ENCODE measurements around the gene SORD.
A peak's percentile ranks its signal among the peaks of the same experiment; 100 is the strongest.
"Not testable (repeated sequence)": the region's sequence is repeated elsewhere in the genome, so short reads cannot be mapped to it uniquely, and the experiment has no call there.

The SORD gene

DNA sequence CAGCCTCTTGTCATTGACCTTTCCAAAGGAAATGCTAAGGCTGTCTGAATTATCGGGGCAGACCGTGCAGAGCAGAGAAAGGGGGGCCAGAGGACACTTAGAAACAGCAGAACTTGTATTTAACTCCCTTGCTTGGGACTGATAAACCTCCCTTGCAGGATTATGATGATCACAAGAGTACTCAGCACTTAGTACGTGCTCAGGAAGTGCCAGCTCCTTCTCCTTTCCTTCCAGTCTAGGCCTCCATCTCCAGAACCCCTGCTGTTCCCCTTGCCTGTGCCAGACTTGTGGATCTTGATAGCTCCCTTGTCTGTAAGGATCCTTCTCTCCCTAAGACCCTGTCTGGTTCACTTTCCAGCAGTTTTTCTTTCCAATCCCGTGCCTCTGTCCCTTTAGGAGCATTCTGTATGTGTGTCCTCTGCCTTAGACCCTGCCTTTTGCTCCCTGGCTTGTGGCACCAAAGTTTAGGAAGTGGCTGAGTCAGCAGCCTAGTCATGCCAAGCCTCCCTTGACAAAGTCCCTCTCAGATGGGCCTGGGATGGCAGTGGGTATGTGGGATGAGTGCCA, 747 bp downstream of the SORD start:
- no peak for TF ChIP-seq EZH2phosphoT487 (IDR thresholded peaks at IDR 0.05; ENCODE audit: low read depth)
- TF ChIP-seq, protein P1, sequence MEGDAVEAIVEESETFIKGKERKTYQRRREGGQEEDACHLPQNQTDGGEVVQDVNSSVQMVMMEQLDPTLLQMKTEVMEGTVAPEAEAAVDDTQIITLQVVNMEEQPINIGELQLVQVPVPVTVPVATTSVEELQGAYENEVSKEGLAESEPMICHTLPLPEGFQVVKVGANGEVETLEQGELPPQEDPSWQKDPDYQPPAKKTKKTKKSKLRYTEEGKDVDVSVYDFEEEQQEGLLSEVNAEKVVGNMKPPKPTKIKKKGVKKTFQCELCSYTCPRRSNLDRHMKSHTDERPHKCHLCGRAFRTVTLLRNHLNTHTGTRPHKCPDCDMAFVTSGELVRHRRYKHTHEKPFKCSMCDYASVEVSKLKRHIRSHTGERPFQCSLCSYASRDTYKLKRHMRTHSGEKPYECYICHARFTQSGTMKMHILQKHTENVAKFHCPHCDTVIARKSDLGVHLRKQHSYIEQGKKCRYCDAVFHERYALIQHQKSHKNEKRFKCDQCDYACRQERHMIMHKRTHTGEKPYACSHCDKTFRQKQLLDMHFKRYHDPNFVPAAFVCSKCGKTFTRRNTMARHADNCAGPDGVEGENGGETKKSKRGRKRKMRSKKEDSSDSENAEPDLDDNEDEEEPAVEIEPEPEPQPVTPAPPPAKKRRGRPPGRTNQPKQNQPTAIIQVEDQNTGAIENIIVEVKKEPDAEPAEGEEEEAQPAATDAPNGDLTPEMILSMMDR (IDR thresholded peaks at IDR 0.05; ENCODE audit: low read depth, low read length), result no peak
- H3K79me2 ChIP-seq (ENCODE audit: low read length), result peaks cover 49% of the 10 kb centered on the region
- no peaks in the 10 kb centered on the region for H4K20me1 ChIP-seq (ENCODE audit: insufficient read depth, low read length)
- H3K9me3 ChIP-seq (ENCODE audit: insufficient read depth, low read length), result no peaks in the 10 kb centered on the region
- H3K27ac ChIP-seq (ENCODE audit: low read length), result peak overlapping the region; percentile 42; the same call in 1 of the 2 replicates
- peak overlapping the region; percentile 99 for H3K4me2 ChIP-seq (ENCODE audit: low read length)
- H3K36me3 ChIP-seq (replicated peaks; ENCODE audit: low read depth, low read length), result peaks cover 8% of the 10 kb centered on the region
- H3K4me3 ChIP-seq (ENCODE audit: low read length), result peak overlapping the region; percentile 97
- H3K4me1 ChIP-seq (ENCODE audit: low read length), result peaks cover 9% of the 10 kb centered on the region
- 0 out of 2 replicates have a peak, but pooled peaks cover 4% of the 10 kb centered on the region for H3K27me3 ChIP-seq (ENCODE audit: low read depth, low read length)
- peak overlapping the region; percentile 93; the same call in 1 of the 2 replicates for H2AFZ ChIP-seq (ENCODE audit: low read depth, low read length)
- peak overlapping the region; percentile 95 for H3K9ac ChIP-seq (ENCODE audit: low read length)

DNA sequence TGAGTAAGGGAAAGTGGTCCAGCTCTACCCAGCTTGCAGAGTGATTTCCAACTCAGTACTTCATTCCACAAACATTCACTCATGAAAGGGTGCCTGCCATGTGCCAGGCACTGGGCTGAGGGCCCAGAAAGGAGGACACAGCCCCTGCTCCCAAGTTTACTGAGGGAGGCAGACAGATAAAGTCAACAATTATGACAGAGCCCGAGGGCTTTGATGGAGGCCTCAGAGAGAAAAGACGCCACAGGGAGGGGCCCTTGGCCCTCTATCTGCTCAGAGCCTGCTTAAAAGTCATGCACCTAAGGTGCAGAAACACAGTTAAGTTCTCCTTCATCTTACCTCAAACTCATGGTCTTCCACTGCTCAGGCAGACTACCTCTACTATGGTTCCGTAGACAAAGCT, 1.7 kb downstream of the SORD start:
- H3K9me3 ChIP-seq (ENCODE audit: insufficient read depth, low read length); H4K20me1 ChIP-seq (ENCODE audit: insufficient read depth, low read length); H3K27me3 ChIP-seq (ENCODE audit: low read depth, low read length); H3K4me3 ChIP-seq (ENCODE audit: low read length); H2AFZ ChIP-seq (ENCODE audit: low read depth, low read length); H3K4me1 ChIP-seq (ENCODE audit: low read length); H3K9ac ChIP-seq (ENCODE audit: low read length); H3K27ac ChIP-seq (ENCODE audit: low read length); H3K4me2 ChIP-seq (ENCODE audit: low read length): not testable (repeated sequence)
- Histone ChIP-seq H3K36me3 (replicated peaks; ENCODE audit: low read depth, low read length) (peaks cover 17% of the 10 kb centered on the region), H3K79me2 (ENCODE audit: low read length) (peaks cover 58% of the 10 kb centered on the region)

- not testable (repeated sequence) for H4K20me1 ChIP-seq (ENCODE audit: insufficient read depth, low read length); H3K4me2 ChIP-seq (ENCODE audit: low read length); H3K4me3 ChIP-seq (ENCODE audit: low read length); H3K9me3 ChIP-seq (ENCODE audit: insufficient read depth, low read length); H3K27me3 ChIP-seq (ENCODE audit: low read depth, low read length); H3K9ac ChIP-seq (ENCODE audit: low read length); H3K27ac ChIP-seq (ENCODE audit: low read length); H3K4me1 ChIP-seq (ENCODE audit: low read length); H2AFZ ChIP-seq (ENCODE audit: low read depth, low read length)
- Histone ChIP-seq H3K36me3 (replicated peaks; ENCODE audit: low read depth, low read length) (peaks cover 27% of the 10 kb centered on the region), H3K79me2 (ENCODE audit: low read length) (peaks cover 63% of the 10 kb centered on the region)
These were observed 2.6 kb downstream of the SORD start for GRCh38 chr15:45025627-45026026.

DNA sequence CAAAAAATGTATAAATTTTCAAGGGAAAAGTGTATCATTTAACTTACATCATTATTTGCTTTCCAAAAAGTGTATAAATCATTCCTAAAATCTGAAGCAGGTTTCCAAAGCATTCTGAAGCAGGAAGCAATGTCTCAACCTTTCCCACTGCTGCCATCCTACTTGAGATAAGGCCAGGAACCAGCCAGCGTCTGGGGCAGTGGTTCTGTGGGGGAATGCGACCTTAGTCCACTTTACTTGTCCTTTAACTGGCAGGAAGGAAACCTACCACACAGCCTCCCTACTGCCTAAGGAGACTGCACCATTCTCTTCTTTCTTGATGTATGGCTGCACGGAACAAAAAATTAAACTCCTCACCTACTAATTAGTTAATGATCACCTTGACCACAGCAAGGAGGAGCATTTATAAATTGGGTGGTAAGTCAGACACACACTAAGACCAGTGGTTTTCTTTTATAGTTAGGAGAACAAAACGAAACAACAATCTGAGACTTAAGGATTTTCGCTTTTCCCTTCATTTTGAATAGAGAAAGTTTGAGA, 3.7 kb downstream of the SORD start:
- H4K20me1 ChIP-seq (ENCODE audit: insufficient read depth, low read length), result no peaks in the 10 kb centered on the region
- H3K27ac ChIP-seq (ENCODE audit: low read length), result no peak overlapping the region
- H3K9ac ChIP-seq (ENCODE audit: low read length), result no peak overlapping the region
- TF ChIP-seq, protein P1 (IDR thresholded peaks at IDR 0.05; ENCODE audit: low read depth, low read length), result no peak
- TF ChIP-seq EZH2phosphoT487 (IDR thresholded peaks at IDR 0.05; ENCODE audit: low read depth), result no peak
- peaks cover 35% of the 10 kb centered on the region for H3K36me3 ChIP-seq (replicated peaks; ENCODE audit: low read depth, low read length)
- H2AFZ ChIP-seq (ENCODE audit: low read depth, low read length), result no peak overlapping the region
- H3K79me2 ChIP-seq (ENCODE audit: low read length), result peaks cover 69% of the 10 kb centered on the region
- H3K27me3 ChIP-seq (ENCODE audit: low read depth, low read length), result no peaks in the 10 kb centered on the region
- H3K4me2 ChIP-seq (ENCODE audit: low read length), result no peak overlapping the region
- no peak overlapping the region for H3K4me3 ChIP-seq (ENCODE audit: low read length)
- H3K9me3 ChIP-seq (ENCODE audit: insufficient read depth, low read length), result no peaks in the 10 kb centered on the region
- peaks cover 9% of the 10 kb centered on the region for H3K4me1 ChIP-seq (ENCODE audit: low read length)

- no peaks in the 10 kb centered on the region for H4K20me1 ChIP-seq (ENCODE audit: insufficient read depth, low read length)
- H3K36me3 ChIP-seq (replicated peaks; ENCODE audit: low read depth, low read length), result peaks cover 35% of the 10 kb centered on the region
- H3K4me3 ChIP-seq (ENCODE audit: low read length), result no peak overlapping the region
- no peaks in the 10 kb centered on the region for H3K9me3 ChIP-seq (ENCODE audit: insufficient read depth, low read length)
- H2AFZ ChIP-seq (ENCODE audit: low read depth, low read length), result no peak overlapping the region
- peaks cover 8% of the 10 kb centered on the region for H3K4me1 ChIP-seq (ENCODE audit: low read length)
- no peak overlapping the region for H3K27ac ChIP-seq (ENCODE audit: low read length)
- H3K4me2 ChIP-seq (ENCODE audit: low read length), result no peak overlapping the region
- TF ChIP-seq EZH2phosphoT487 (IDR thresholded peaks at IDR 0.05; ENCODE audit: low read depth), result no peak
- TF ChIP-seq, protein P1 (IDR thresholded peaks at IDR 0.05; ENCODE audit: low read depth, low read length), result no peak
- peaks cover 69% of the 10 kb centered on the region for H3K79me2 ChIP-seq (ENCODE audit: low read length)
- no peaks in the 10 kb centered on the region for H3K27me3 ChIP-seq (ENCODE audit: low read depth, low read length)
- no peak overlapping the region for H3K9ac ChIP-seq (ENCODE audit: low read length)
These were observed 4.2 kb downstream of the SORD start for GRCh38 chr15:45027220-45027619.
